HepG2 (cell line): Measurements from ENCODE around the gene TMEM223. TPM values are rescaled to one million over a fixed set of nuclear protein-coding genes. Genes with fewer than 3 reads are reported as not detected.

ENCODE experiments used
- BCL6 ChIP-seq: IDR thresholded peaks from 2 replicates; pipeline ENCODE4 v1.6.1; 2016; ENCODE audit warnings: missing genetic modification reagents, missing compliant biosample characterization
- BORCS8-MEF2B ChIP-seq: sonication (generic); formaldehyde crosslinking; IDR thresholded peaks from 2 replicates; pipeline ENCODE4 v1.8.0; 2022; ENCODE audit warnings: mild to moderate bottlenecking, missing genetic modification reagents
- CCDC6 ChIP-seq: sonication (generic); formaldehyde crosslinking; IDR thresholded peaks from 2 replicates; pipeline ENCODE4 v1.8.1; 2022; ENCODE audit warnings: mild to moderate bottlenecking, missing genetic modification reagents, moderate library complexity
- GTF2F1 ChIP-seq: fragments of 150-350 bp; IDR thresholded peaks from 2 replicates; pipeline ENCODE4 v1.6.1; 2014; ENCODE audit warnings: low read length
- KIAA2018 ChIP-seq: sonication (generic); formaldehyde crosslinking; IDR thresholded peaks from 2 replicates; pipeline ENCODE4 v1.5.0; 2020; ENCODE audit warnings: mild to moderate bottlenecking, missing genetic modification reagents, borderline replicate concordance
- KMT2B ChIP-seq: IDR thresholded peaks from 2 replicates; pipeline ENCODE4 v1.6.1; 2016; ENCODE audit warnings: missing genetic modification reagents, missing compliant biosample characterization
- XRCC5 ChIP-seq: fragments of 200-400 bp; formaldehyde crosslinking; optimal IDR thresholded peaks from 2 replicates; pipeline ENCODE3; 2017; ENCODE audit warnings: mild to moderate bottlenecking, low read length
- ZNF616 ChIP-seq: sonication (generic); formaldehyde crosslinking; IDR thresholded peaks from 2 replicates; pipeline ENCODE4 v1.5.0; 2020; ENCODE audit warnings: low read depth, mild to moderate bottlenecking, missing genetic modification reagents
- ZNF687 ChIP-seq: sonication (generic); formaldehyde crosslinking; IDR thresholded peaks from 2 replicates; pipeline ENCODE4 v1.5.1; 2020; ENCODE audit warnings: mild to moderate bottlenecking, missing genetic modification reagents, moderate library complexity
- ZNF749 ChIP-seq: sonication (generic); formaldehyde crosslinking; IDR thresholded peaks from 2 replicates; pipeline ENCODE4 v1.8.0; 2022; ENCODE audit warnings: mild to moderate bottlenecking, missing genetic modification reagents, moderate library complexity, borderline replicate concordance
- ZSCAN9 ChIP-seq: IDR thresholded peaks from 2 replicates; pipeline ENCODE4 v1.6.1; 2016; ENCODE audit warnings: borderline replicate concordance
- polyA plus RNA-seq, 8 experiments: library from polyadenylated mRNA; depleted of rRNA in 3 of 8; stranded (reverse) in 7 of 8; unstranded in 1 of 8; fragments of >200 nt; fragmentation: Illumina TruSeq in 4 of 8; extraction: Trizol in 4 of 8; gene quantifications; 2 replicates each; pipeline versions ENCODE4 v1.2.1 to v1.2.3, GENCODE V29; 2011 to 2016; ENCODE audit warnings: low read depth in 4 of 8, missing spikeins in 1 of 8, mixed read lengths in 1 of 8; ENCODE audit not compliant: insufficient read depth in 1 of 8
- total RNA-seq, 5 experiments: library from RNA; depleted of rRNA; stranded (reverse); fragments of >200 nt; fragmentation: Illumina TruSeq; extraction: Trizol; gene quantifications; 2 replicates each; pipeline ENCODE4 v1.2.3, GENCODE V29; 2016; ENCODE audit warnings: low read depth in 1 of 5
- TF ChIP-seq, protein P1 (sequence below): sonication (generic); formaldehyde crosslinking; conservative IDR thresholded peaks from 2 replicates; pipeline ENCODE4 v1.5.0; 2020; ENCODE audit warnings: missing genetic modification reagents
- TF ChIP-seq, protein P2 (sequence below): sonication (generic); formaldehyde crosslinking; IDR thresholded peaks from 2 replicates; pipeline ENCODE4 v1.8.0; 2022; ENCODE audit warnings: missing genetic modification reagents, mild to moderate bottlenecking, borderline replicate concordance

TMEM223 gene
- total and polyA plus RNA-seq, 2 of the 13 experiments (the other 11 are each of a cell fraction or from before 2014, with no cell fraction given), result 19.5 to 24.9 TPM

- TF ChIP-seq KIAA2018 (CRISPR knock-in tag) (0 out of 2 replicates have a peak, but pooled peaks have one; percentile 38), KMT2B (peak; percentile 89), CCDC6 (CRISPR knock-in tag) (peak; percentile 66; the same call in 1 of the 2 replicates), ZNF687 (CRISPR knock-in tag) (peak; percentile 94), GTF2F1 (no peak), BORCS8-MEF2B (CRISPR knock-in tag) (peak; percentile 46; the same call in 1 of the 2 replicates), BCL6 (CRISPR knock-in tag) (0 out of 2 replicates have a peak, but pooled peaks have one; percentile 20), ZNF749 (CRISPR knock-in tag) (peak; percentile 91), ZNF616 (CRISPR knock-in tag) (no peak; the same call in 1 of the 2 replicates), XRCC5 (peak; percentile 71), ZSCAN9 (CRISPR knock-in tag) (peak; percentile 79)
- TF ChIP-seq, protein P1, sequence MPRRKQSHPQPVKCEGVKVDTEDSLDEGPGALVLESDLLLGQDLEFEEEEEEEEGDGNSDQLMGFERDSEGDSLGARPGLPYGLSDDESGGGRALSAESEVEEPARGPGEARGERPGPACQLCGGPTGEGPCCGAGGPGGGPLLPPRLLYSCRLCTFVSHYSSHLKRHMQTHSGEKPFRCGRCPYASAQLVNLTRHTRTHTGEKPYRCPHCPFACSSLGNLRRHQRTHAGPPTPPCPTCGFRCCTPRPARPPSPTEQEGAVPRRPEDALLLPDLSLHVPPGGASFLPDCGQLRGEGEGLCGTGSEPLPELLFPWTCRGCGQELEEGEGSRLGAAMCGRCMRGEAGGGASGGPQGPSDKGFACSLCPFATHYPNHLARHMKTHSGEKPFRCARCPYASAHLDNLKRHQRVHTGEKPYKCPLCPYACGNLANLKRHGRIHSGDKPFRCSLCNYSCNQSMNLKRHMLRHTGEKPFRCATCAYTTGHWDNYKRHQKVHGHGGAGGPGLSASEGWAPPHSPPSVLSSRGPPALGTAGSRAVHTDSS (CRISPR knock-in tag), result no peak
- TF ChIP-seq, protein P2, sequence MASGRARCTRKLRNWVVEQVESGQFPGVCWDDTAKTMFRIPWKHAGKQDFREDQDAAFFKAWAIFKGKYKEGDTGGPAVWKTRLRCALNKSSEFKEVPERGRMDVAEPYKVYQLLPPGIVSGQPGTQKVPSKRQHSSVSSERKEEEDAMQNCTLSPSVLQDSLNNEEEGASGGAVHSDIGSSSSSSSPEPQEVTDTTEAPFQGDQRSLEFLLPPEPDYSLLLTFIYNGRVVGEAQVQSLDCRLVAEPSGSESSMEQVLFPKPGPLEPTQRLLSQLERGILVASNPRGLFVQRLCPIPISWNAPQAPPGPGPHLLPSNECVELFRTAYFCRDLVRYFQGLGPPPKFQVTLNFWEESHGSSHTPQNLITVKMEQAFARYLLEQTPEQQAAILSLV (CRISPR knock-in tag), result peak; percentile 95; the same call in 1 of the 2 replicates
Measured at GRCh38 chr11:62791501-62792201, at the start of gene TMEM223 (continued).
